Breast epithelium (tissue), 4 donors: ENCODE results near the gene KAT2B. TPM values are rescaled to one million over a fixed set of nuclear protein-coding genes. Genes with fewer than 3 reads are reported as not detected.

ENCODE experiments used
- DNase-seq, 2 donors: peaks; one replicate each; pipeline ENCODE4 v3.0.0-alpha.2; 2019; ENCODE audit warnings: low spot score in 2 of 2
- H3K27ac ChIP-seq, 2 donors: fragments of 200-600 bp; sonication (generic) in 1 of 2; one replicate each; pipeline ENCODE4 v1.5.1; 2016 to 2019; ENCODE audit warnings: mild to moderate bottlenecking in 1 of 2
- H3K27me3 ChIP-seq, 2 donors: fragments of 200-600 bp; sonication (generic) in 1 of 2; one replicate each; pipeline versions ENCODE4 v1.5.1 to v1.6.0; 2017 to 2019; ENCODE audit warnings: control low read depth in 1 of 2, mild to moderate bottlenecking in 1 of 2
- H3K36me3 ChIP-seq: fragments of 200-600 bp; one replicate; pipeline ENCODE4 v1.5.1; 2019
- H3K4me1 ChIP-seq, 2 donors: fragments of 200-600 bp; sonication (generic); one replicate each; pipeline ENCODE4 v1.5.1; 2016 to 2019; ENCODE audit warnings: control low read depth in 1 of 2
- H3K4me3 ChIP-seq, 3 donors: fragments of 200-600 bp; sonication (generic); 1 replicate in 2 of 3; 2 replicates in 1 of 3; pipeline ENCODE4 v1.5.1; 2016 to 2019; ENCODE audit warnings: mild to moderate bottlenecking in 3 of 3, moderate library complexity in 2 of 3
- H3K9me3 ChIP-seq, 2 donors: fragments of 200-600 bp; sonication (generic) in 1 of 2; one replicate each; pipeline ENCODE4 v1.5.1; 2016 to 2019; ENCODE audit warnings: control low read depth in 1 of 2
- POLR2A ChIP-seq: fragments of 450-650 bp; IDR thresholded peaks from one replicate; pipeline ENCODE4 v1.6.1; 2016; ENCODE audit warnings: antibody characterized with exemption, mild to moderate bottlenecking, moderate library complexity
- POLR2AphosphoS5 ChIP-seq, 3 donors: sonication (generic); formaldehyde crosslinking; IDR thresholded peaks; one replicate each; pipeline ENCODE4 v1.6.1; 2017; ENCODE audit warnings: antibody characterized with exemption in 3 of 3
- intact Hi-C: fragments of 100-400 bp; cut with DNase I; formaldehyde crosslinking; loops from one replicate; pipeline ENCODE4 v1.15.1; 2023; ENCODE audit warnings: low total_unique reads
- total RNA-seq, 3 donors: library from RNA; depleted of rRNA; stranded (reverse); fragments of >200 nt; gene quantifications; one replicate each; pipeline ENCODE4 v1.1.0, GENCODE V29; 2016
- TF ChIP-seq, protein P1 (sequence below), 3 donors: fragments of 450-650 bp; IDR thresholded peaks; one replicate each; pipeline ENCODE4 v1.5.1; 2016 to 2017; ENCODE audit warnings: antibody characterized with exemption in 3 of 3, mild to moderate bottlenecking in 3 of 3, moderate library complexity in 3 of 3

The KAT2B gene
- total RNA-seq, 3 donors from 2014 or later: 22.6 to 34.7 (median 34.0) TPM

DNA sequence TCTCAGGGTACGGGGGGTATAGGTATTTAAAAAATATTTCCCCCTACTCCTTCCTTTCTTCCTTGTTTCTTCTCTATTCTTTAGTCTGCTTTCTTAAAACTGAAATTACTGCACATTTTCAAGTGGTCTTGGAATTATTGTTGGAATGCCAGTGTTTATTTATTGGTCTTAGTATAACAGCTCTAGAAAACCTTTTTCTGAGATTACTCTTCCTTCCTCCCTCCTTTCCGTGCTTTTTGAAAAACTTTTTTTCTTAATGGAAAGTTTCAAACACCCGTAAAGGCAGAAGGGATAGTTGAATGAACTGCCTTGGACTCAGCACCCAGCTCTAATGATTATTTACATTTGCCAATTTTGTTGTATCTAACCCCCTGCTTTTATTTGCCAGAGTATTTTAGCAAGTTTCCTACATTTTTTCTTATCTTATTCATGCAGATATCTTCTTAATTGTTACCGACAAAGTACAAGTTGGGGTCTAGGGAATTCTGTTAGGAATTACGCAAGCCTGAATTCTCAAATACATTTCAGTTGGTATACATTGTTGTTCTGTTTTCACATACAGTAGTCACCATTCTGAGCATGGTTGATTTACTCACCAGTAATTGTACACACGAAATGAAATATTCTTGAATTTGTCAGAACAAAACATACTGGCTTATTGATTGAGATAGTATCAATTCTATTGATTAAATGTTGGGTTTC, 36.2 kb downstream of the KAT2B start:
- H3K4me3 ChIP-seq: no peak overlapping the region
- no peaks in the 10 kb centered on the region for H3K27me3 ChIP-seq
- no peak for DNase-seq
- no peaks in the 10 kb centered on the region for H3K36me3 ChIP-seq
- H3K27ac ChIP-seq: no peak overlapping the region
- TF ChIP-seq, protein P1, sequence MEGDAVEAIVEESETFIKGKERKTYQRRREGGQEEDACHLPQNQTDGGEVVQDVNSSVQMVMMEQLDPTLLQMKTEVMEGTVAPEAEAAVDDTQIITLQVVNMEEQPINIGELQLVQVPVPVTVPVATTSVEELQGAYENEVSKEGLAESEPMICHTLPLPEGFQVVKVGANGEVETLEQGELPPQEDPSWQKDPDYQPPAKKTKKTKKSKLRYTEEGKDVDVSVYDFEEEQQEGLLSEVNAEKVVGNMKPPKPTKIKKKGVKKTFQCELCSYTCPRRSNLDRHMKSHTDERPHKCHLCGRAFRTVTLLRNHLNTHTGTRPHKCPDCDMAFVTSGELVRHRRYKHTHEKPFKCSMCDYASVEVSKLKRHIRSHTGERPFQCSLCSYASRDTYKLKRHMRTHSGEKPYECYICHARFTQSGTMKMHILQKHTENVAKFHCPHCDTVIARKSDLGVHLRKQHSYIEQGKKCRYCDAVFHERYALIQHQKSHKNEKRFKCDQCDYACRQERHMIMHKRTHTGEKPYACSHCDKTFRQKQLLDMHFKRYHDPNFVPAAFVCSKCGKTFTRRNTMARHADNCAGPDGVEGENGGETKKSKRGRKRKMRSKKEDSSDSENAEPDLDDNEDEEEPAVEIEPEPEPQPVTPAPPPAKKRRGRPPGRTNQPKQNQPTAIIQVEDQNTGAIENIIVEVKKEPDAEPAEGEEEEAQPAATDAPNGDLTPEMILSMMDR (IDR thresholded peaks at IDR 0.05): no peak
- TF ChIP-seq POLR2AphosphoS5 (IDR thresholded peaks at IDR 0.05) (no peak), POLR2A (no peak)
- H3K4me1 ChIP-seq: peaks cover 0 to 4% of the 10 kb centered on the region in 2 donors
- intact Hi-C loops: loop anchor here (5.0 kb wide), 1 partner anchor 339 kb away; no protein-coding TSS in a partner anchor
- no peaks in the 10 kb centered on the region for H3K9me3 ChIP-seq

- no peaks in the 10 kb centered on the region for H3K9me3 ChIP-seq
- intact Hi-C loops: loop anchor here (5.0 kb wide), 1 partner anchor 340 kb away; no protein-coding TSS in a partner anchor
- H3K4me1 ChIP-seq: peaks cover 0 to 4% of the 10 kb centered on the region in 2 donors
- TF ChIP-seq POLR2AphosphoS5 (IDR thresholded peaks at IDR 0.05): no peak
- TF ChIP-seq, protein P1 (IDR thresholded peaks at IDR 0.05): no peak
- no peak for TF ChIP-seq POLR2A
- no peaks in the 10 kb centered on the region for H3K27me3 ChIP-seq
- DNase-seq: no peak
- no peak overlapping the region for H3K27ac ChIP-seq
- no peaks in the 10 kb centered on the region for H3K36me3 ChIP-seq
- H3K4me3 ChIP-seq: no peak overlapping the region
Observed at GRCh38 chr3:20077068-20077467, 36.8 kb downstream of the KAT2B start.

DNA sequence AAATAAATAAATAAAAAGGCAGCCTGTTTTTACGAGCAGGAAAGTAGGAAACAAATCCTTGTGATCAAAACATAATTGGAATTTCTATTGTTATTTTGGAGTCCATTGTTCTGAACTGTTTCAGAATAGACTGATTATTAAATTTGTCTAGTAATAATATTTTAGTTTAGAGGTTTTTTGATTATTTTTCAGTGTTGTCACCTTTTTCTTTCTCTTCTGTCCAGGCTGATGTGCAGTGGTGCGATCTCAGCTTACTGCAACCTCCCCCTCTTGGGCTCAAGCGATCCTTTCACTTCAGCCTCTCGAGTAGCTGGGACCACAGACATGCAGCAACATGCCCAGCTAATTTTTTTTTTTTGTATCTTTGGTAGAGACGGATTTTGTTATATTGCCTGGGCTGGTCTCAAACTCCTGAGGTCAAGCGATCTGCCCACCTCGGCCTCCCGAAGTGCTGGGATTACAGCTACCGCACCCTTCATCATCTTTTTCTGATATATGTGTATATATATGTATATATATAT, 38.0 kb downstream of the KAT2B start:
- intact Hi-C loops: loop anchor here (5.0 kb wide), 1 partner anchor 341 kb away; no protein-coding TSS in a partner anchor
- TF ChIP-seq, protein P1 (IDR thresholded peaks at IDR 0.05): no peak
- TF ChIP-seq POLR2AphosphoS5 (IDR thresholded peaks at IDR 0.05): no peak
- no peak for TF ChIP-seq POLR2A
- H3K9me3 ChIP-seq: no peaks in the 10 kb centered on the region
- H3K36me3 ChIP-seq: no peaks in the 10 kb centered on the region
- no peak overlapping the region for H3K27ac ChIP-seq
- peaks cover 0 to 3% of the 10 kb centered on the region in 2 donors for H3K4me1 ChIP-seq
- no peak overlapping the region for H3K4me3 ChIP-seq
- DNase-seq: no peak
- no peaks in the 10 kb centered on the region for H3K27me3 ChIP-seq

DNA sequence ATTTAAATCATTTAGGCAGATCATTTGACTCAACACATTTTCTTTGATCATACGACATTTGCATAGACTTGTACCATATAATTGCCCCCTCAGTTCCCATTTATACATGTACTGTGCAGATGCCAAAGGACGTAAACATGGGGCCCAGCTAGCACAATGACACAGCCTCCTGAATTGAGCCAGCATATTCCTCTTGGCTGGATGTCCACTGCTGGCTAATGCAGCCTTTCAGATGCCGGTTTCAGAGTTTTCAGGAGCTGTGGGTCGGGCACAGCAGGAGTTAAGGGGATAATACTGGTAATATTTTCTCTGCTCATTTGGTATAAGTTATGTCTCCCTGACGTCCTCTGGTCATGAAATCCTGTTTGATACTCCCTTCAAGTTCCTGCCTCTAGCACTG, 39.4 kb downstream of the KAT2B start:
- no peak for TF ChIP-seq POLR2AphosphoS5 (IDR thresholded peaks at IDR 0.05)
- TF ChIP-seq, protein P1 (IDR thresholded peaks at IDR 0.05): no peak
- TF ChIP-seq POLR2A: no peak
- Histone ChIP-seq H3K36me3 (no peaks in the 10 kb centered on the region), H3K27me3 (no peaks in the 10 kb centered on the region), H3K27ac (no peak overlapping the region), H3K4me1 (no peaks in the 10 kb centered on the region), H3K4me3 (no peak overlapping the region), H3K9me3 (no peaks in the 10 kb centered on the region)
- intact Hi-C loops: loop anchor here (5.0 kb wide), 1 partner anchor 342 kb away; no protein-coding TSS in a partner anchor
- DNase-seq: no peak

- peak in 2 of 3 donors; percentile 33 to 60 for TF ChIP-seq POLR2AphosphoS5 (IDR thresholded peaks at IDR 0.05)
- TF ChIP-seq, protein P1 (IDR thresholded peaks at IDR 0.05): no peak
- peak overlapping the region in 1 of 2 donors; percentile 16 for H3K27ac ChIP-seq
- intact Hi-C loops: no loop called here
Observed at GRCh38 chr3:20080956-20081554, 40.8 kb downstream of the KAT2B start.

More at GRCh38 chr3:20080956-20081554, 40.8 kb downstream of the KAT2B start:
- H3K27me3 ChIP-seq: no peaks in the 10 kb centered on the region
- no peaks in the 10 kb centered on the region for H3K4me1 ChIP-seq
- peak; percentile 47 to 54 for DNase-seq
- no peaks in the 10 kb centered on the region for H3K9me3 ChIP-seq
- no peak overlapping the region for H3K4me3 ChIP-seq
- no peaks in the 10 kb centered on the region for H3K36me3 ChIP-seq
